ENCODE results near the gene PAK4.

DNA sequence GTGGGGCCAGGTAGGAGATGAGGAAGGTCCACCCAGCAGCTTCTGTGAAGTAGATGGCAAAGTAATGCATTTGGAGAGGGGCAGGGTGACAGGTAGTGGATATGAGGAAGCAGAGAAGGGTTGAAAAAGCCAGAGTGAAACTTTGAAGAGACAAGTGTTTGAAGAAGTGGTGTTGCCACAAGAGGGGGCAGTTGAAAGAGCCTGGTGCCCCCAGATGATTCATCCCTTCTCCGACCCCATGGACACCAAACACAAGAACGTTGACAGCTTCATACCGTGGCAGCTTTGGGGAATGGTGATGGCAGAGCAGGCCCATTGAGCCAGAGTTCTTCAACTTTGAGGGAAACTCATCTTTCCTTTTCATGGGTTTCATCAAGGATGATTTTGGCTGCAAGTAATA, 99.3 kb downstream of the PAK4 start:
- TF ChIP-seq SUZ12 (IDR thresholded peaks at IDR 0.05; ENCODE audit: extremely low read depth, insufficient read depth, insufficient read length), result no peak
- TF ChIP-seq ZNF274 (IDR thresholded peaks at IDR 0.05; ENCODE audit: low read depth, low read length), result no peak
